ENCODE results near the gene ABCD4.
"Not testable (repeated sequence)": the region's sequence is repeated elsewhere in the genome, so short reads cannot be mapped to it uniquely, and the experiment has no call there.

ABCD4 gene

DNA sequence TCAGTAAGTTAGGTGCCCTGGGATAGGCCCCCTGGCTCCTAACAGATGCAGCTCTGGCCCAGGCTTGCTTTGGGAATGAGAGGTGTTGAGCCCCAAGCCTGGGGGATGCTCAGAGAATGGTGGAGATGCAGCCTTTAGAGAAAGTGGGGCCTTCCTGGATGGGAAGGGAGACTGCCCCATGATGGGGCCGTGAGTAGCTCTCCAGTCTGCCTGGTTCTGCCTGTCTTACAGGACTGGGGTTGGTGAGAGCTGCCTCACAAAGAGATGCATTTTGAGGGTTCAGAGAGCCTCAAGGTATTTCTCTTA lies 45.0 kb upstream of the ABCD4 start:
- H3K4me3 ChIP-seq (ENCODE audit: low read depth, low read length), result no peak overlapping the region
- TF ChIP-seq, protein P1, sequence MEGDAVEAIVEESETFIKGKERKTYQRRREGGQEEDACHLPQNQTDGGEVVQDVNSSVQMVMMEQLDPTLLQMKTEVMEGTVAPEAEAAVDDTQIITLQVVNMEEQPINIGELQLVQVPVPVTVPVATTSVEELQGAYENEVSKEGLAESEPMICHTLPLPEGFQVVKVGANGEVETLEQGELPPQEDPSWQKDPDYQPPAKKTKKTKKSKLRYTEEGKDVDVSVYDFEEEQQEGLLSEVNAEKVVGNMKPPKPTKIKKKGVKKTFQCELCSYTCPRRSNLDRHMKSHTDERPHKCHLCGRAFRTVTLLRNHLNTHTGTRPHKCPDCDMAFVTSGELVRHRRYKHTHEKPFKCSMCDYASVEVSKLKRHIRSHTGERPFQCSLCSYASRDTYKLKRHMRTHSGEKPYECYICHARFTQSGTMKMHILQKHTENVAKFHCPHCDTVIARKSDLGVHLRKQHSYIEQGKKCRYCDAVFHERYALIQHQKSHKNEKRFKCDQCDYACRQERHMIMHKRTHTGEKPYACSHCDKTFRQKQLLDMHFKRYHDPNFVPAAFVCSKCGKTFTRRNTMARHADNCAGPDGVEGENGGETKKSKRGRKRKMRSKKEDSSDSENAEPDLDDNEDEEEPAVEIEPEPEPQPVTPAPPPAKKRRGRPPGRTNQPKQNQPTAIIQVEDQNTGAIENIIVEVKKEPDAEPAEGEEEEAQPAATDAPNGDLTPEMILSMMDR (IDR thresholded peaks at IDR 0.05; ENCODE audit: borderline replicate concordance, insufficient read depth, low read depth, low read length), result no peak

DNA sequence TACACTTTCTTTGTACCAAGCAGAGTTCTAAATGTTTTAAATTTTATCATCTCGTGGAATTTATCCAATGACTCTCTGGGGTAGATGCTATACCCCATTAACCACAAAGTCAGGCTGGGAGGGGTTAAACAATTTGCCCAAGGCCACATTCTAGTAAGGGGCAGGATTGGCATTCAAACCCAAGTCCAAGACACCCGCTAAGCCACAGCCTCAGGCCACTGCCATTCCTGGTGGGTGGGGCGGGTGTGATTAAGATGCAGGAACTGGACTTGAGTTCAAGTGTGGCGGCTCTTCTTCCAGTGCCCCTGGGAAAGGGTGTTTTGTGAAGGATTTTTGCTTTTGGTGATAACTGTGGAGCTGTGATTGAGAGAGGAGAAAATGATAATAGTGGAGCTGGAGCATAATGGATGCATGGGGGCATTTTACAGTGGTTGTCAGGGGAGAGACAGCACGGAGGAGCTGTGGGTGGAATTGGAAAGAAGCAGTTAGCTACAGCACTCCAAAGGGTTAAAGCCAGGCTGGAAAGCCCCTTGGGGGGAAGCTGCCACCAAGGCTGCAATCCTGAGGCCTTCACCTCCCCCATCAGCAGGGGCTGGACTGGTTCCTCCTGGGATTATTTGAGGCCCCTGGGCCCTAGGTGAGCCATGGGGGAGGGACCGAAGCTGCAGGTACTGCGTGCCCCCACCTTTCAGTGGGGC lies 44.5 kb upstream of the ABCD4 start:
- TF ChIP-seq, protein P1 (IDR thresholded peaks at IDR 0.05; ENCODE audit: borderline replicate concordance, insufficient read depth, low read depth, low read length), result no peak
- no peak overlapping the region for H3K4me3 ChIP-seq (ENCODE audit: low read depth, low read length)

DNA sequence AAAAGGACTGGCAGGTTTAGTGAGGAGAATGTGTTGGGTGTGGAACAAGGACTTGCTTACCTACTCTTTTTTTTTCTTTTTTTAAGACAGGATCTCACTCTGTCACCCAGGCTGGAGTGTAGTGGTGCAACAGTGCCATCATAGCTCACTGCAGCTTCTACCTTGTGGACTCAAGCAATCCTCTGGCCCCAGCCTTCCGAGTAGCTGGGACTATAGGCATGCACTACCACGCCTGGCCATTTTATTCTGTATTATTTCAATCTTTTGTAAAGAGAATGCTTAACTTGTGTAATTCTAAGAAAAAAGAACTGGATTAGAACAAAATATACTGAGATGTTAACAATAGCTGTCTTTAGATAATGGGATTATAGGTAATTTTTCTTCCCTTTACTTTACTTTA lies 43.6 kb upstream of the ABCD4 start:
- TF ChIP-seq, protein P1 (IDR thresholded peaks at IDR 0.05; ENCODE audit: borderline replicate concordance, insufficient read depth, low read depth, low read length), result no peak
- no peak overlapping the region for H3K4me3 ChIP-seq (ENCODE audit: low read depth, low read length)

DNA sequence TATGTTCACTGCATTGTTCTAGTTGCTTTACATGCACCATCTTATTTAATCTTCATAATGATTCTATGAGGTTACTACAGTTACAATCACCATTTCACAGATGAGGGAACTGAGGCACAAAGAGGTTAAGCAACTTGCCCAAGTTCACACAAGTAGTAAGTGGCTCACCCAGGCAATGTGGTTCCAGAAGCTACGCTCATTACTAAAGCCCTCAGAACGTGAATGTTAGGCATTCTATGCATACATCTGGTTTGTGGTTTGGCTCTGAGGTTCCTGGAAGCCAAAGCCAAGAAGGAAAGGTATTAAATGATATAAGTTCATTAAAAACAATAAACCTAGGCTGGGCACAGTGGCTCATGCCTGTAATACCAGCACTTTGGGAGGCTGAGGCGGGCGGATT lies 31.2 kb upstream of the ABCD4 start:
- TF ChIP-seq, protein P1 (IDR thresholded peaks at IDR 0.05; ENCODE audit: borderline replicate concordance, insufficient read depth, low read depth, low read length), result no peak
- H3K4me3 ChIP-seq (ENCODE audit: low read depth, low read length), result no peak overlapping the region

DNA sequence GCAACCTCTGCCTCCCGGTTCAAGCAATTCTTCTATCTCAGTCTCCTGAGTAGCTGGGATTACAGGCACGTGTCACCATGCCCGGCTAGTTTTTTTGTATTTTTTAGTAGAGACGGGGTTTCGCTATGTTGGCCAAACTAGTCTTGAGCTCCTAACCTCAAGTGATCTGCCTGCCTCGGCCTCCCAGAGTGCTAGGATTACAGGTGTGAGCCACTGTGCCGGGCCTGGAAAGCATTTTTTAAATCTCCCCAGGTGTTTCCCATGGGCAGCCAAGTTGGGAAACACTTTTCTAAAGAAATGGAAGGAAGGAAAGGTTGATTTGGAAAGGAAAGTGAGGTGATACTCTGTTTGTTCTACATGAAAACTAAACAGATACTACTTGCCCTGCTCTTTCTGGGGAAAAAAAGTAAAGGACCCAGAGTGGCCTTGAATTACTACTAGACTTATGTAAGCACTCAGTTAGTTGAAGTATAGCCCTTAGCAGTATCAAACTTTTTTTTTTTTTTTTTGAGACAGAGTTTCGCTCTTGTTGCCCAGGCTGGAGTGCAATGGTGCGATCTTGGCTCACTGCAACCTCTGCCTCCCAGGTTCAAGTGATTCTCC lies 27.3 kb upstream of the ABCD4 start:
- not testable (repeated sequence) for H3K4me3 ChIP-seq (ENCODE audit: low read depth, low read length)

DNA sequence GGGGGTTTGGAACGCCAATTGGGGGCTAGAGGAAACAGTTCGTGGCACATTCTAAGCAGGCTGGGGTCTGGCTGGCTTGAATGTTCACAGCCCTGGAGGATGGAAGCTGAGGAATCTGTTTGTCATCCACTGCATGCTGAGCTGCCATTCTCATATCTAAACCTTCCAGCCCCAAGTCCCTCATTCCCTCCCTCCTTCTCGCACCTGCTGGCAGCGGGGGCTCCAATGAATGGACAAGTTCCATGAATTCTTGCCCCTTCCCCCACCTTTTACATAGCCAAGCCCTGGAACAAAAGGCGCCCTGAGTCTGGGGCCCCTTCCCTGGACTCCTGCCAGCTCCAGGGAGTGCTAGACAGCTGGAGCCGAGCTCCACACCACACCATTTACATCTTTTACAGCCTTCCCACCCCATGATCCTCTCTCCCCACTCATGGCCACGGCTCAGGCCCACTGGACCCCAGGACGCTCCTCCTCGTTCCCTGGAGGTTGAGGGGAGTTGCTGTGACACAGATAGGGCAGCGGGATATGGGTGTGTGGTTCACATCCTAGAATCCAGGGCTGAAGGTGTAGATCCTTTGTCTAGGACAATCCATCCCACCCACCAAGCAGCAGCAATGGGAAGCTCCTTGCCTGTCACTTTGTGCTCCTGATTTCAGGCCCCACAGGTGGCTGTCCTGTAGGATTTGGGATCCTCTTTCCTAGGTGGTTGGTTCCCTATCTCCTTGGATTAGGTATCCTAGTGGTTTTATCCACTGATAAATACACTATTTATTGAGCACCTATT lies 23.8 kb upstream of the ABCD4 start:
- no peak overlapping the region for H3K4me3 ChIP-seq (ENCODE audit: low read depth, low read length)
- TF ChIP-seq, protein P1 (IDR thresholded peaks at IDR 0.05; ENCODE audit: borderline replicate concordance, insufficient read depth, low read depth, low read length), result no peak

DNA sequence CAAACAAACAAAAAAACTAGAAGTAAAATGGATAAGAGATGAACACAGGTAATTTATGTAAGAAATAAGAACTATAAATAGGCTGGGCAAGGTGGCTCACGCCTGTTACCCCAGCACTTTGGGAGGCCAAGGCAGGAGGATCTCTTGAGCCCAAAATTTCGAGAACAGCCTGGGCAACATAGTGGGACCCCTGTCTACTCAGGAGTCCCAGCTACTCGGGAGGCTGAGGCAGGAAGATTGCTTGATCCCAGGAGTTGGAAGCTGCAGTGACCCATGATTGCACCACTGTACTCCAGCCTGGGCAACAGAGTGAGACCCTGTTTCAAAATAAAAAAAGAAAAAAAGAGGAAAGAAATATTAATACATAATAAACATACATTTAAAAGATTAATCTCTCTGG lies 22.7 kb upstream of the ABCD4 start:
- TF ChIP-seq, protein P1 (IDR thresholded peaks at IDR 0.05; ENCODE audit: borderline replicate concordance, insufficient read depth, low read depth, low read length), result no peak
- H3K4me3 ChIP-seq (ENCODE audit: low read depth, low read length), result no peak overlapping the region
